Adipocyte (in vitro differentiated cells): Measurements from ENCODE around the gene FGF1.
"Not testable (repeated sequence)": the region's sequence is repeated elsewhere in the genome, so short reads cannot be mapped to it uniquely, and the experiment has no call there.

Source experiments
- DNase-seq: peaks from one replicate; pipeline ENCODE4 v3.0.0-alpha.2; 2015; ENCODE audit warnings: low read depth
- H3K27me3 ChIP-seq: replicated peaks from 2 replicates; pipeline ENCODE4 v1.7.0; 2013; ENCODE audit warnings: mild to moderate bottlenecking, low read length, moderate library complexity; ENCODE audit not compliant: control insufficient read depth, insufficient read depth
- H3K36me3 ChIP-seq: 2 replicates; pipeline ENCODE4 v1.7.0; 2013; ENCODE audit warnings: low read length, mild to moderate bottlenecking, moderate library complexity; ENCODE audit not compliant: control insufficient read depth, insufficient read depth, severe bottlenecking
- H3K4me1 ChIP-seq: 2 replicates; pipeline ENCODE4 v1.7.0; 2013; ENCODE audit warnings: mild to moderate bottlenecking, low read length, moderate library complexity; ENCODE audit not compliant: control insufficient read depth, insufficient read depth
- H3K4me3 ChIP-seq: 2 replicates; pipeline ENCODE4 v1.7.0; 2013; ENCODE audit warnings: mild to moderate bottlenecking, low read length, moderate library complexity
- H3K9ac ChIP-seq: 2 replicates; pipeline ENCODE4 v1.7.0; 2013; ENCODE audit warnings: mild to moderate bottlenecking, low read length, moderate library complexity
- H3K9me3 ChIP-seq: 2 replicates; pipeline ENCODE4 v1.7.0; 2013; ENCODE audit warnings: mild to moderate bottlenecking, low read length, moderate library complexity; ENCODE audit not compliant: control insufficient read depth

The FGF1 gene

DNA sequence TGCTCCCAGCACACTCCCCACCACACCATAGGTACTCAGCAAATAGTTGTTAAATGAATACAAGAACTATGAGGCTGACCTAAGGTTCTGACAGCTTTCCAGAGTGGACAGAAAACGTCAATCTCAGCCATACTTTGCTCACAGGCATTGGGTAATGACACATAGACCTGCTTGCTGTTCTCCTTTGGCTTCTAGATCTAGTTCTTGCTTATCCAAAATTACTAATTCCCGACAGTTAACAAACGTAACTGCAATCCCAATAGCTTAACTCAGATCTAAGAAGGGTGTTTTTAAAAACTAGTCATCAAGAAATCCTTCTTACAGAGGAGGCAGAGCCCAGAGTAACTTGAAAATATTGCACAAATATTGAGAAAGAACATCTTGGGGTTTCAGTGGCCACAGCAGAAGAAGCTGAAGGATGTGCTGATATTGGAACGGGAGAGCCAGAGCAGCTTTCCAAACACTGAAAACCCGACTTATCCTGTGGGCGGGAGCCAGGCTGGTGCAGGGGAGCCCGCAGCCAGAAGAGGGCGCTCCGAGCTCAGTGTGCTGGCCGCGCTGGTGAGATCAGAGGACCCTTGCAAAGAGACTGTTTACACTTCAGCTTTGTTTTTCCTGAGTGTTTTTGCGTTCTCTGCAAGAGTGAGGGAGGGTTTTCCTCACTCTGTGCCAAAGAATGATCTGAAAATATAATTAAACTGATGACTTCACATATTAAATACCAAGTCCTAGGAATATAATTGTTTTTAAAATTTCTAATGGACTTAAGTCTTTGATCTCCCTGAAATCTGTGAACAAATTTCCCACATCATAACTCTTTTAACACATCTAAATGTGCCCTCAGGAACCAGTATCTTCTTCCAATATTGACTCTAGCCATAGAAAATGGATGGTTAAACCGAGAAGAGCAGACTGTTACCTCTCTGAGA, 30.3 kb downstream of the FGF1 start:
- Histone ChIP-seq H3K9ac (peak overlapping the region; percentile 57), H3K4me3 (peak overlapping the region; percentile 14), H3K36me3 (no peaks in the 10 kb centered on the region), H3K9me3 (no peaks in the 10 kb centered on the region), H3K4me1 (peaks cover 30% of the 10 kb centered on the region), H3K27me3 (no peaks in the 10 kb centered on the region)
- peak; percentile 92 for DNase-seq

DNA sequence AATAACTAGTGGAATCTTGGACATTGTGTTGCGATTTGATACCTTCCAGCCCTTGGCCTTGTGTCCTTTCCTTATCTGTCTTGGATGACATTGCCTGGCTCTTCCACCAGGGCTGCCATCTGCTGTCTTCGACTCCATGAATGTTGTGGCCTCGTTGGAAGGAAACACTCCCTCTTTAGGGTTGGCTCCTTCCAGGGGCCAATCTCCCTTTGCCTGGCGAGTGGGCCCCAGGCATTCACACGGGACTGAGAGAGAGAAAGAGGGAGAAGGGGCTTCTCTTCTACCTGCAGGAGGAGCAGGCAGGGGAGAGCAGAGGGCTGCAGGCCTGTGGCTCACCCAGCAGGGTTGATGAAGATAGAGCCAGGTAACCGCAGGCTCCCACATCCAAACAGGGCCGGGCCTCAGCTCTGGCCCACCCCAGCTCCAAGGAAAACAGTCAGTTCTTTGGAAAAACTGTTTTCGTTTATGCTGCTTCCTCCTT, 31.3 kb downstream of the FGF1 start:
- no peaks in the 10 kb centered on the region for H3K9me3 ChIP-seq
- H3K9ac ChIP-seq = peak overlapping the region; percentile 42
- no peaks in the 10 kb centered on the region for H3K27me3 ChIP-seq
- H3K4me3 ChIP-seq = no peak overlapping the region
- H3K4me1 ChIP-seq = peaks cover 21% of the 10 kb centered on the region
- H3K36me3 ChIP-seq = no peaks in the 10 kb centered on the region
- DNase-seq = no peak

GRCh38 chr5:142653321-142653720, 32.6 kb downstream of the FGF1 start:
- H3K4me3 ChIP-seq = no peak overlapping the region
- no peaks in the 10 kb centered on the region for H3K9me3 ChIP-seq
- H3K9ac ChIP-seq = no peak overlapping the region
- peaks cover 19% of the 10 kb centered on the region for H3K4me1 ChIP-seq
- H3K36me3 ChIP-seq = no peaks in the 10 kb centered on the region
- no peaks in the 10 kb centered on the region for H3K27me3 ChIP-seq
- DNase-seq = no peak

GRCh38 chr5:142652563-142652962, 33.3 kb downstream of the FGF1 start:
- Histone ChIP-seq H3K9ac (no peak overlapping the region), H3K9me3 (no peaks in the 10 kb centered on the region), H3K4me3 (no peak overlapping the region), H3K36me3 (no peaks in the 10 kb centered on the region), H3K27me3 (no peaks in the 10 kb centered on the region), H3K4me1 (peaks cover 14% of the 10 kb centered on the region)
- DNase-seq = no peak

DNA sequence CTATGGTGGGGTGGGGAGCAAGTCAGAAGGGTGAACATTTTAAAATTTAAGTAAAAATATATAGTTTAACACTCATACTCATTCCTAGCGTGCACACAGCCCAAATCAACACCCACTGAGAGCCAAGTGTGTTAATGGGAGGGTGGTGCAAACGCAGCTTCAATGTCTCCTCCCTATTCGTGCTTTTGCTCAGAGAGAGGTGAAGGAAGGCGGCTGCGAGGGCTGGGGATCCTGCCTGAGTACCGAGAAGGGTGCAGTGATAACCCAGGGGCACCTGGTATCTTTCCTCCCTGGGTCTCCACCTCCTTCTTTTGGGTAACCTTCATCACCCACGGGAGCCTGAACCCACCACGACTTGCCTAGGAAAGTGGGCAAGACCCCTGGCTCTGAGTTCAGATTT, 35.0 kb downstream of the FGF1 start:
- no peak overlapping the region for H3K4me3 ChIP-seq
- DNase-seq = no peak
- H3K27me3 ChIP-seq = no peaks in the 10 kb centered on the region
- H3K9me3 ChIP-seq = no peaks in the 10 kb centered on the region
- H3K9ac ChIP-seq = no peak overlapping the region
- H3K36me3 ChIP-seq = no peaks in the 10 kb centered on the region
- H3K4me1 ChIP-seq = peaks cover 9% of the 10 kb centered on the region

- Histone ChIP-seq H3K9ac (no peak overlapping the region), H3K36me3 (no peaks in the 10 kb centered on the region), H3K27me3 (no peaks in the 10 kb centered on the region), H3K4me1 (peaks cover 10% of the 10 kb centered on the region), H3K9me3 (no peaks in the 10 kb centered on the region), H3K4me3 (no peak overlapping the region)
- DNase-seq = no peak
These were observed 35.8 kb downstream of the FGF1 start for GRCh38 chr5:142650060-142650459.

DNA sequence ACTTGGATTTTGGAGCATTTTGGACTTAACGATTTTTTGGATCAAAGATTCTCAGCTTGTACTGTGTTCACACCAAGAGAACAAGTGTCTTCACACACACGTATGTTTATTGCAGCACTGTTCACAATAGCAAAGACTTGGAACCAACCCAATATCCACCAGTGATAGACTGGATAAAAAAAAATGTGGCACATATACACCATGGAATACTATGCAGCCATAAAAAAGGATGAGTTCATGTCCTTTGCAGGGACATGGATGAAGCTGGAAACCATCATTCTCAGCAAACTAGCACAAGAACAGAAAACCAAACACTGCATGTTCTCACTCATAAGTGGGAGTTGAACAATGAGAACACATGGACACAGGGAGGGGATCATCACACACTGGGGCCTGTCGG, 37.8 kb downstream of the FGF1 start:
- not testable (repeated sequence) for H3K9ac ChIP-seq, H3K27me3 ChIP-seq, DNase-seq, H3K4me3 ChIP-seq, H3K9me3 ChIP-seq, H3K36me3 ChIP-seq
- H3K4me1 ChIP-seq = peaks cover 25% of the 10 kb centered on the region

GRCh38 chr5:142645456-142645855, 40.4 kb downstream of the FGF1 start:
- H3K27me3 ChIP-seq = no peaks in the 10 kb centered on the region
- no peaks in the 10 kb centered on the region for H3K9me3 ChIP-seq
- no peaks in the 10 kb centered on the region for H3K36me3 ChIP-seq
- DNase-seq = no peak
- peak overlapping the region; percentile 69 for H3K4me3 ChIP-seq
- peaks cover 27% of the 10 kb centered on the region for H3K4me1 ChIP-seq
- peak overlapping the region; percentile 59 for H3K9ac ChIP-seq

- peak; percentile 94 for DNase-seq
- H3K9me3 ChIP-seq = no peaks in the 10 kb centered on the region
- peak overlapping the region; percentile 61 for H3K9ac ChIP-seq
- H3K4me1 ChIP-seq = peaks cover 27% of the 10 kb centered on the region
- H3K27me3 ChIP-seq = no peaks in the 10 kb centered on the region
- peak overlapping the region; percentile 69 for H3K4me3 ChIP-seq
- H3K36me3 ChIP-seq = no peaks in the 10 kb centered on the region
These were observed 41.1 kb downstream of the FGF1 start for GRCh38 chr5:142644640-142645361.

DNA sequence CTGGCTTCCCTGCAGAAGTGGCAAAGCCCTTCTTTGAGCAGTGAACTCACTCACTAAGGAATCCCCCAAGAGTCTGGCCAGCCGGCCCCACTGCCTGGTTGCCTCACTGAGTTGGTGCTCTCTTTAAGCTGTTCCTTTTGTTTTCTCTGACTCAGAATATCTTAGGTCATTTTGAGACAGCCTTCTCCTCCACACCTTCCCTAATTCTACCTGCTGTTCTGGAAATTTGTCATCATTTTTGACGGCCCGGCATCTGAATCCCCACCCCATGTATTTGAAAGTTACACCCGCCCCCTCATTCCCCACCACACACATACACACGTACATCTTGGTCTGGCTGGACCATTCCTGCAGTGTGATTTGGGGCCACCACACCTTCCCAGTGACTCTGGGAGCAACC, 41.8 kb downstream of the FGF1 start:
- peak overlapping the region; percentile 61 for H3K9ac ChIP-seq
- H3K9me3 ChIP-seq = no peaks in the 10 kb centered on the region
- no peaks in the 10 kb centered on the region for H3K36me3 ChIP-seq
- peaks cover 27% of the 10 kb centered on the region for H3K4me1 ChIP-seq
- DNase-seq = peak; percentile 30
- no peak overlapping the region for H3K4me3 ChIP-seq
- H3K27me3 ChIP-seq = no peaks in the 10 kb centered on the region

GRCh38 chr5:142643634-142644033, 42.3 kb downstream of the FGF1 start:
- H3K4me3 ChIP-seq = no peak overlapping the region
- H3K9ac ChIP-seq = no peak overlapping the region
- H3K4me1 ChIP-seq = peaks cover 27% of the 10 kb centered on the region
- no peaks in the 10 kb centered on the region for H3K9me3 ChIP-seq
- no peaks in the 10 kb centered on the region for H3K36me3 ChIP-seq
- peak; percentile 18 for DNase-seq
- H3K27me3 ChIP-seq = no peaks in the 10 kb centered on the region
